ENCODE data around the gene TMBIM6. TPM values are rescaled to one million over a fixed set of nuclear protein-coding genes. Genes with fewer than 3 reads are reported as not detected.

The TMBIM6 gene
- polyA plus RNA-seq, 1 of the 3 experiments (the other 2 are of a cell fraction): 290 TPM

DNA sequence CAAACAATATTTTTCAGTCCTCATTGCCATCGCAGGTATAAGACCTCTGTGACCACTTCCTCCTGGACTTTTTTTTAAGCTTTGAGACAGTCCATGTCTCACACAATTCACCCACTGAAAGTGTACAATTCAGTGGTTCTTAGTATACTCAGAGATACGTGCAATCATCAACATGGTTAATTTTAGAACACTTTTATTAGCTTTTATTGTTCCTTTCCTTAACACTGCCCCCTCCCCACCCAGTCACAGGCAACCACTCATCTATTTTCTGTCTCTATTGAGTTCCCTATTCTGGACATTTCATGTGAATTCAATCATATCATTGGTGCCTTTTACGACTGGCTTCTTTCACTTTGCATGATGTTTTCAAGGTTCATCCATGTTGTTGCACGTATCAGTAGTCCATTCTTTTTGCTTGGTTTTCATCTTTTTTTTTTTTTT is 70.6 kb downstream of the TMBIM6 start:
- Histone ChIP-seq H3K9me2 (no peaks in the 10 kb centered on the region), H3K27me3 (ENCODE audit: insufficient read depth) (no peaks in the 10 kb centered on the region), H3K9me3 (no peaks in the 10 kb centered on the region), H2AFZ (ENCODE audit: low read depth) (no peak overlapping the region), H3K4me3 (ENCODE audit: low read depth in 2 of 2, low read length in 1 of 2) (no peak overlapping the region), H3K9ac (no peak overlapping the region), H4K20me1 (ENCODE audit: insufficient read depth) (peaks cover 36% of the 10 kb centered on the region), H3K27ac (ENCODE audit: low read depth in 2 of 2, low read length in 1 of 2) (no peak overlapping the region), H3K36me3 (replicated peaks in 1 of 2; ENCODE audit: control insufficient read depth in 1 of 2, insufficient read depth in 2 of 2, low read length in 1 of 2) (peaks cover 10 to 19% of the 10 kb centered on the region in 2 experiments), H3K4me2 (no peak overlapping the region), H3K79me2 (ENCODE audit: insufficient read depth) (peaks cover 43% of the 10 kb centered on the region), H3F3A (replicated peaks; ENCODE audit: insufficient read depth) (no peaks in the 10 kb centered on the region), H3K4me1 (ENCODE audit: control insufficient read depth in 1 of 2, insufficient read depth in 2 of 2, low read depth in 1 of 2, low read length in 1 of 2) (no peaks in the 10 kb centered on the region)
- no peak for TF ChIP-seq FOXJ3 (CRISPR knock-in tag; IDR thresholded peaks at IDR 0.05)
- TF ChIP-seq TEAD4 (IDR thresholded peaks at IDR 0.05; ENCODE audit: borderline replicate concordance, insufficient read depth): no peak
- no peak for TF ChIP-seq NFIC (IDR thresholded peaks at IDR 0.05; ENCODE audit: borderline replicate concordance)
- no peak for TF ChIP-seq RAD21 (IDR thresholded peaks at IDR 0.05; ENCODE audit: low read length)
- POLR2A ChIA-PET: interaction anchor here (1.4 kb wide), 1 partner anchor 16 kb away, joined by 4 read pairs; the partner anchor contains the start of gene NCKAP5L
- no peak for DNase-seq
- CTCF ChIA-PET: interaction anchor here (0.7 to 1.1 kb wide), 2 partner anchors 12 to 34 kb away, joined by 3 read pairs; no protein-coding TSS in a partner anchor
- WGBS (ENCODE audit: low lambda C conversion rate): 93% methylated on average over 4 of the region's 4 CpGs

DNA sequence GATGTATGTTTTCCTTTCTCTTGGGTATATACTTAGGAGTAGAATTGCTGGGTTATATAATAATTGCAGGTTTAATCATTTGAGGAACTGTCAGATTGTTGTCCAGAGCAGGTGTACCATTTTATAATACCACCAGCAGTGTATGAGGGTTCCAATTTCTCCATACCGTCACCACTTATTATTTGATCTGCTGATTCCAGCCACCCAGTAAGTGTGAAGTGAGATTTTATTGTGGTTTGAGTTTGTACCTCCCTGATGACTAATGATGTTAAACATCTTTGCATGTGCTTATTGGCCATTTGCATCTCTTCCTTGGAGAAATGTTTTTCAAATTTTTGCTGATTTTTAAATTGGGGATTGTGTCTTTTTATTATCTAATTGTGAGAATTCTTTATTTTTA is 71.8 kb downstream of the TMBIM6 start:
- ChIA-PET CTCF (interaction anchor here (1.4 kb wide), 1 partner anchor 257 kb away, joined by 3 read pairs; no protein-coding TSS in a partner anchor), POLR2A (no interaction called here)
- no peaks in the 10 kb centered on the region for H3K4me1 ChIP-seq (ENCODE audit: control insufficient read depth in 1 of 2, insufficient read depth in 2 of 2, low read depth in 1 of 2, low read length in 1 of 2)

More for the DNA sequence above, 71.8 kb downstream of the TMBIM6 start:
- Histone ChIP-seq H3F3A (replicated peaks; ENCODE audit: insufficient read depth) (no peaks in the 10 kb centered on the region), H3K9me3 (no peaks in the 10 kb centered on the region), H3K79me2 (ENCODE audit: insufficient read depth) (peaks cover 35% of the 10 kb centered on the region), H3K27me3 (ENCODE audit: insufficient read depth) (no peaks in the 10 kb centered on the region), H4K20me1 (ENCODE audit: insufficient read depth) (peaks cover 42% of the 10 kb centered on the region), H3K4me2 (no peak overlapping the region), H3K9ac (no peak overlapping the region), H2AFZ (ENCODE audit: low read depth) (no peak overlapping the region), H3K9me2 (no peaks in the 10 kb centered on the region), H3K36me3 (replicated peaks in 1 of 2; ENCODE audit: control insufficient read depth in 1 of 2, insufficient read depth in 2 of 2, low read length in 1 of 2) (peaks cover 5 to 29% of the 10 kb centered on the region in 2 experiments), H3K27ac (ENCODE audit: low read depth in 2 of 2, low read length in 1 of 2) (no peak overlapping the region), H3K4me3 (ENCODE audit: low read depth in 2 of 2, low read length in 1 of 2) (no peak overlapping the region)
- no peak for TF ChIP-seq FOXM1 (IDR thresholded peaks at IDR 0.05; ENCODE audit: low read depth)
- TF ChIP-seq ELF1 (IDR thresholded peaks at IDR 0.05): no peak
- TF ChIP-seq, protein P1, sequence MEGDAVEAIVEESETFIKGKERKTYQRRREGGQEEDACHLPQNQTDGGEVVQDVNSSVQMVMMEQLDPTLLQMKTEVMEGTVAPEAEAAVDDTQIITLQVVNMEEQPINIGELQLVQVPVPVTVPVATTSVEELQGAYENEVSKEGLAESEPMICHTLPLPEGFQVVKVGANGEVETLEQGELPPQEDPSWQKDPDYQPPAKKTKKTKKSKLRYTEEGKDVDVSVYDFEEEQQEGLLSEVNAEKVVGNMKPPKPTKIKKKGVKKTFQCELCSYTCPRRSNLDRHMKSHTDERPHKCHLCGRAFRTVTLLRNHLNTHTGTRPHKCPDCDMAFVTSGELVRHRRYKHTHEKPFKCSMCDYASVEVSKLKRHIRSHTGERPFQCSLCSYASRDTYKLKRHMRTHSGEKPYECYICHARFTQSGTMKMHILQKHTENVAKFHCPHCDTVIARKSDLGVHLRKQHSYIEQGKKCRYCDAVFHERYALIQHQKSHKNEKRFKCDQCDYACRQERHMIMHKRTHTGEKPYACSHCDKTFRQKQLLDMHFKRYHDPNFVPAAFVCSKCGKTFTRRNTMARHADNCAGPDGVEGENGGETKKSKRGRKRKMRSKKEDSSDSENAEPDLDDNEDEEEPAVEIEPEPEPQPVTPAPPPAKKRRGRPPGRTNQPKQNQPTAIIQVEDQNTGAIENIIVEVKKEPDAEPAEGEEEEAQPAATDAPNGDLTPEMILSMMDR (IDR thresholded peaks at IDR 0.05): no peak
- no peak for TF ChIP-seq MXI1 (IDR thresholded peaks at IDR 0.05; ENCODE audit: low read depth, low read length)
- no peak for TF ChIP-seq TEAD4 (IDR thresholded peaks at IDR 0.05; ENCODE audit: borderline replicate concordance, insufficient read depth)
- TF ChIP-seq, protein P2, sequence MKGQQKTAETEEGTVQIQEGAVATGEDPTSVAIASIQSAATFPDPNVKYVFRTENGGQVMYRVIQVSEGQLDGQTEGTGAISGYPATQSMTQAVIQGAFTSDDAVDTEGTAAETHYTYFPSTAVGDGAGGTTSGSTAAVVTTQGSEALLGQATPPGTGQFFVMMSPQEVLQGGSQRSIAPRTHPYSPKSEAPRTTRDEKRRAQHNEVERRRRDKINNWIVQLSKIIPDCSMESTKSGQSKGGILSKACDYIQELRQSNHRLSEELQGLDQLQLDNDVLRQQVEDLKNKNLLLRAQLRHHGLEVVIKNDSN (IDR thresholded peaks at IDR 0.05; ENCODE audit: borderline replicate concordance, low read depth): no peak
- TF ChIP-seq FOXJ3 (CRISPR knock-in tag; IDR thresholded peaks at IDR 0.05): no peak
- no peak for TF ChIP-seq GATA2 (CRISPR knock-in tag; IDR thresholded peaks at IDR 0.05)
- TF ChIP-seq RCOR1 (IDR thresholded peaks at IDR 0.05; ENCODE audit: low read length): no peak
- no peak for TF ChIP-seq GABPA (IDR thresholded peaks at IDR 0.05; ENCODE audit: low read depth)
- no peak for TF ChIP-seq TCF12 (IDR thresholded peaks at IDR 0.05)
- no peak for TF ChIP-seq TAF1 (IDR thresholded peaks at IDR 0.05; ENCODE audit: borderline replicate concordance, low read depth, low read length)
- no peak for TF ChIP-seq RFX5 (IDR thresholded peaks at IDR 0.05; ENCODE audit: low read length)
- no peak for TF ChIP-seq SIN3A (IDR thresholded peaks at IDR 0.05; ENCODE audit: borderline replicate concordance, low read depth, low read length)
- TF ChIP-seq, protein P3, sequence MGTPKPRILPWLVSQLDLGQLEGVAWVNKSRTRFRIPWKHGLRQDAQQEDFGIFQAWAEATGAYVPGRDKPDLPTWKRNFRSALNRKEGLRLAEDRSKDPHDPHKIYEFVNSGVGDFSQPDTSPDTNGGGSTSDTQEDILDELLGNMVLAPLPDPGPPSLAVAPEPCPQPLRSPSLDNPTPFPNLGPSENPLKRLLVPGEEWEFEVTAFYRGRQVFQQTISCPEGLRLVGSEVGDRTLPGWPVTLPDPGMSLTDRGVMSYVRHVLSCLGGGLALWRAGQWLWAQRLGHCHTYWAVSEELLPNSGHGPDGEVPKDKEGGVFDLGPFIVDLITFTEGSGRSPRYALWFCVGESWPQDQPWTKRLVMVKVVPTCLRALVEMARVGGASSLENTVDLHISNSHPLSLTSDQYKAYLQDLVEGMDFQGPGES (IDR thresholded peaks at IDR 0.05; ENCODE audit: low read depth, low read length): no peak
- no peak for TF ChIP-seq CHD2 (IDR thresholded peaks at IDR 0.05; ENCODE audit: low read length, partially characterized antibody)
- no peak for TF ChIP-seq EP300 (IDR thresholded peaks at IDR 0.05; ENCODE audit: borderline replicate concordance in 1 of 2, low read depth in 1 of 2, low read length in 1 of 2)
- TF ChIP-seq EZH2phosphoT487 (IDR thresholded peaks at IDR 0.05; ENCODE audit: borderline replicate concordance, low read depth): no peak
- no peak for TF ChIP-seq SMC3 (IDR thresholded peaks at IDR 0.05; ENCODE audit: low read depth, low read length)
- no peak for TF ChIP-seq NFIC (IDR thresholded peaks at IDR 0.05; ENCODE audit: borderline replicate concordance)
- no peak for DNase-seq
- 95% methylated on average over 1 of the region's 1 CpG for WGBS (ENCODE audit: low lambda C conversion rate)

Measured in SK-N-SH (cell line).